SIG-M5 treated with dmso at 0.1 percent for 504 hours (cell line): ENCODE results near the gene MCHR2.
"Not testable (repeated sequence)": the region's sequence is repeated elsewhere in the genome, so short reads cannot be mapped to it uniquely, and the experiment has no call there.

ENCODE experiments used
- DNase-seq: peaks from one replicate; lab custom pipeline; 2025; ENCODE audit not compliant: unreplicated experiment; lab: John Stamatoyannopoulos, UW

Gene MCHR2, protein sequence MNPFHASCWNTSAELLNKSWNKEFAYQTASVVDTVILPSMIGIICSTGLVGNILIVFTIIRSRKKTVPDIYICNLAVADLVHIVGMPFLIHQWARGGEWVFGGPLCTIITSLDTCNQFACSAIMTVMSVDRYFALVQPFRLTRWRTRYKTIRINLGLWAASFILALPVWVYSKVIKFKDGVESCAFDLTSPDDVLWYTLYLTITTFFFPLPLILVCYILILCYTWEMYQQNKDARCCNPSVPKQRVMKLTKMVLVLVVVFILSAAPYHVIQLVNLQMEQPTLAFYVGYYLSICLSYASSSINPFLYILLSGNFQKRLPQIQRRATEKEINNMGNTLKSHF

DNA sequence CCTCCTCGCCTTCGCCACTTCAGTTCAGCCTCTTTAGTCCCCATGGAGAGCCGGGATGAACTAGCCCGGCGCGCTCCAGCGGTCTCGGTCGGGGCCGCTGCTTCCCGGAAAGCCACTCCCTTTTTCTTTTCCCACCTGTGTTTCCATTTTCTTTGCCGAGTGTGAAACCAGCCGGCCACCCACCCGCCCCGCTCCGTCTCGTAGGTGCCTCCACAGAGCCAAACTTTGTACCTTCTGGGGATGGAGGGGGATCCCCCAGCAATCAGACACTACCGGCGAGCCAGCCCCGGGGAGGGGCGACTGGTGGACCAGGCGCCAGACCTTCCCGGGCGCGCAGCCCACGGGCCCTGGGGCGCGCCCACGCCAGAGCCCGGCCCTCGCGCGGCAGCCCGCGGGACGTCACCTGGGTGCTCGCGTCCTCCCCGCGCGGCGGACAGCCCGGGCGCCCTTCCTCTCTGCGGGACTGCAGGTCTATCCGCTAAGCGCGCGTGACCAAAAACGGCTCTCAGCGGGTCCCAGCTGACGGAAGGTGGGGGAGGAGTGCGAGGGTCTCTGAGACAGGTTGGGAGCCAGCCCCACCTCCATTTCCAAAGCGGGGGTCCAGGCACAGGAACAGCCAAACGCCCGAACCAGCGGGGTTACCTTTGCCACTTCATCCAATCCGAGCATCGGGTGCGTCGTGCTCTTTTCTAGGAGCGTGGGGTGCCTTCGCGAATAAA lies at the start of gene MCHR2:
TSS of gene MCHR2 (minus strand) at position 691 of the 719 bp plus-strand sequence. CDS start 38,076 bp downstream, outside the sequence.
- DNase-seq, result no peak

DNA sequence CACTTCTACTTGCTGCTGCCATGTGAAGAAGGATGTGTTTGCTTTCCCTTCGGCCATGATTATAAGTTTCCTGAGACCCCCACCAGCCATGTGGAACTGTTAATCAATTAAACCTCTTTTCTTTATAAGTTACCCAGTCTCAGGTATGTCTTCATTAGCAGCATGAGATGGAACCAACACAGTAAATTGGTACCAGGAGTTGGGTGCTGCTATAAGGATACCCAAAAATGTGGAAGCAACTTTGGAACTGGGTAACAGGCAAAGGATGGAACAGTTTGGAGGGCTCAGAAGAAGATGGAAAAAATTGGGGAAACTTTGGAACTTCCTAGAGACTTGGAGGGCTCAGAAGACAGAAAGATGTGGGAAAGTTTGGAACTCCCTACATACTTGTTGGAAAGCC lies 44.5 kb upstream of the MCHR2 start:
- DNase-seq, result not testable (repeated sequence)

DNA sequence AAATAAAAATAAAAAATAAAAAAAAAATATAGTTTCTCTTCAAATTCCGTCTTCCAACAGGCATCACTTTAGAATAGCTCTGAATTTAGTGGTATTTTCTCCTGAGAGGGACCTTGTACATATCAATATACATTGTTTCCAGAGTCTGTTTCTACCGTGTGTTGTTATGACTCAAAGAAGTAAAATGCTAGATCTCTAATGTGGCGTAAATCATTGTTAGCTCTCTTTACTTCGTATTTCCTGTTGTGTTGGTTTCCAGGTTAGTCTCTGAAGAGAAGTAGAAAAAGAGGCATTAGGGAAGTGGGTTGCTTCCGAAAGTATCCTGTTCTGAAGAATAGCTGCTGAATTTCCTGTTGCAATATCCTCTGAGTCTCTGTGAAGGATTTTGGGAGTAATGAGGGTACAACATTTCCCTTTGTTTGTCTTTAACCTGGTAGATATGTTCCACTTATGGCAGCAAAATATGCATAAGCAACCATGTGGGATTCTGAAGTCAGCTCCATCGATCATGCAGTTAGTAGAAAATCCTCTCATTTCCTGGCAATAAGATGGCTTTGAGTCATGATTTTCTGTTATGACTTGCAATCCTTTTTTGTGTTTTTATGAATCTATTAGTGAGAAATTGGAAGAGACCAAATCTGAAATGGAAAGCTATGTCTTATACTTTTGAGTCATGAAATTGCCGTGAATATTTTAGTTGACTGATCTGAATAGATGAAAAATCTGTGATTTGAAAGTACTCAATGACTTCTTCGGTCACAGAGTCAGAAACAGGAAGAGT lies 42.0 kb upstream of the MCHR2 start:
- no peak for DNase-seq

DNA sequence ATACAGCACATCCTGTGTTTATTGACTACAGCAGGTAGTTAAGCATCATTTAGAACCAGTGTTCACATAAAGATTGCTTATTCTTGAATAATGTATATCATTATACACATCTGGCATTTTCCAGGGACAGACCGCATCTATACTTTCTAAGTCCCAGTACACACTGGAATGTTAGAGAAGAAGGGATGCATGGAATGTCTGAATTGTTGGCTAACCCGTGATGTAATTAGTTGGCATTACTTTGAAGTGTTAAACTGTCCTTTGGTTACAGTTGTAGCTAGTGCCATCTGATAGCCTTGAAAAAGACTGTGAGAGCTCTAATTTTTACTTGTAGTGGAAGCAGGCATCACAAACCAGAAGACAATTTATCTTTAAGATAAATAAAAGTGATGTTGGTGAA lies 29.8 kb upstream of the MCHR2 start:
- no peak for DNase-seq

DNA sequence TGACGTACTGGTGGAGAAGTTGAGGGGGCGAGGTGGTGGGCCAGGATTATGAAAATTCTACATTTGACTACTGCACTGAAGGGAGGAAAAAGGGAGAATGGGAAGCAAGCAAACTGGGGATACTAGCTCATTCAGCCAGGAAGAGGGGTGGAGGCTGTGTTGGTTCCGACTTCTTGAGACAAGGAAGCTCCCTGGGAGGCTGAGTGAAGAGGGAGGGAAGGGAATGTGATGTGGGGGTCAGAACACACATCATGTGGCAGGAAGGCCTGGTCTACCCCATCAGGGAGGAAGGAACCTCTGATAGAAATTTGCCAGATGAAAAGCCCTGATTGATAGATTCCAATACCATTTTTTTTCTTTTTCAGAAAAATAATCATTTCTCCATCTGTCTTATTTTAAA lies 28.8 kb upstream of the MCHR2 start:
- no peak for DNase-seq

DNA sequence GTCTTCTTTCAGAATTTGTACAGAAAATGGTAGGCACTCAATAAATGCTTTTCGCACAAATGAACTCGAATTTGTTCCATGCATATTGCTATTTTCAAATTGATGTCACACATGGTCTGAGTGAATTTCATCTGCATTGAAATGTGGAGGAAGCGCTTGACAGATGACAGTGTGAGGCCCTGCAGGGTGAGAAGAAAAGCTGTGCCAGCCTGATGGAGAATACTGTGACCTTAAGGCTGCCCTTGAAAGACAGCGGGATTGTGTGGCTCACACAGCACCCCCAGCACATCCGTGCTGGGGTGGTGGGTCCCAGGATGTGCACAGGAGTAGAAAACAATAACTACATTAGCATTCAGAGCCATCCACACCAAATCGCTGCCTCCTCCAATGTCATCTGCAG lies 14.8 kb upstream of the MCHR2 start:
- no peak for DNase-seq

DNA sequence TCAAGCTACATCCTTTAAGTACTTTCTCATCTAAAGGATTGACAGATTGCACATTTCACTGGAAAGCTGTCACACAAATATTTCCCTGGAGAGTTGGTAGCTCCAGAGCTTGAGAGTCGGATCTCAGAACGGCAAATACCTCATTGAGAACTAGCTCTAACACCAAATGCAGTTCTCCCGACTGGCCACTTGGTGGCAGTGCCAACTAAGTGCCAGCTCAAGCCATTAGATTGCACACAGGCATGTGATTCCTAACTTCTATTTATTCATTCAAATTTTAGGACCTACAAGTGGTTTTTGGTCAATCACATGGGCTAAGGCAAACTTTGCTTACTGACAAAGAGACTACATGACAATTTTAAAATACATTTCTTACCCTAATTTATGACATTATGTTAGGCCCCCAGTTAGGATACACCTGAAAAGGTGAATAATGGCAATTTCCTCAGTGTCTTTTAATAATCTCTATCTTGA lies 7.9 kb upstream of the MCHR2 start:
- peak; percentile 35 for DNase-seq

DNA sequence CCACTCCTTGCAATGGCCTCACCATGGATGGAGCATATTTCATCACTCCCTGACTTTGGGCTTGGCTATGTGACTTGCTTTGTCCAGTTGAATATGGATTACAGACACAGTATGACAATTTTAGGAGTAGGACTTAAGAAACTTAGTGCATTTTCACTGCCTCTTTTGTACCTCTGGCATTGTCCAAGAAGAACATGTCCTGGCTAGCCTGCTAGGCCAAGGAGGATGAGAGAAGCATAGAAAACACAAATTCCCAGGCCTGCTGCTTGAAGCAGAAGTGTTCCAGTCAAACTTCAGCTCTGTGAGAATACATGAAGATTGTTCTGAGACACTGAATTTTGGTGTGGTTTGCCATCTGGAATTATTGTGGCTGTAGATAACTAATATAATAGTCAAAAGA lies 3.1 kb upstream of the MCHR2 start:
- DNase-seq, result no peak

DNA sequence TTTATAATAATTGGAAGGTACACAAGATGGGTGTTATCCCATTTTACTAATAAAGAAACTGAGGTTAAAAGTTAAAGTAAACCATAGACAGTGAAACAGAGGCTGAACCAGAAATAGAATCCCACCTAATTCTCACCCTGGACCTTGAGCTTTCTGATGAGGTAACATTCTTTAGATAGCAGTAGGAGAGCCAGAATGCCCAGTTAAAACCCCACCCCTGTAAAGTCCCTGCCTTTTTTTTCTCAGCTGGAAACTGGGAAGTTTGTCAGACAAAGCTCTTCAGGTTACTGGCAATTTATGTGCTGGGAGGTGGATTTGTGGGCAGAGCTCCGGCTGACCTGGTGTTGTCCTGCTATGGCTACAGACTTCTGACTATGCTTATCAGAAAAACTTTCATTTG lies 1.9 kb upstream of the MCHR2 start:
- no peak for DNase-seq

DNA sequence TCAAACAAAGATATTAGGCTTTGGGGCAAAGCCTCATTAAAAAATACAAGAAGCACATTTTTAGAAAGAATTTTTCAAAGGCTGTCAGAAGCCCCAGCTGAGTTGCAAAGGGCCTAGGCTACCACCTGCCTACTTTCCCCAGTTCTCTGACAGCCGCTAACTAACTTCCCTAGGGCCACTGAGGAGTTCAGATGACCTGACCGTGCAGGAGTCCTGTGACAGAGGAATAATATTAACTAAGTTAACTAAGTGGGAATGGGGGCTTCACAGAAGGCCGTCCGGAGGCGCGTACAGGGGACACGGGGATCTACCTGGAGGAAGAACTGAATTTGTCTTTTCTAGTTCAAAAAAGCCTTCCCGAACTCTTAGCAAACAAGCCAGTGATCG lies 884 bp downstream of the MCHR2 start:
- DNase-seq, result no peak

DNA sequence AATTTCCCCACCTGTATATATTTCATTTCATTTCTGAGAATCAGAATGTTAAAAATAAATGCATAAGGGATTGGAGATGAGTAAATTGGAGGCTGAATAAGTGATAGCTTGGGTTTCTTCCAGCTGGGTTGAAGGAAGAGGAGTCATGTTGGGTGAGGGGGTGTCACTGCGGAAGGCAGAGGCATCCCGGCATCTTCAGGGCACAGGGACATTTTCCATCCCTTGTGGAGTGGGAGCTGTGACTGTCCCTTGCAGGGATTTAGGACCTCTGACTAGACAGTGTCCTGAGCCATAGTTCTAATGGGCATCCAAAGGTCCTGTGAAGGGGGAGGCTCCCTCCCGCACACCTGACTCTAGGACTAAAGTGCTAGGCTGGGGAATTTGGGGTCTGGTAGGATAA lies 2.1 kb downstream of the MCHR2 start:
- DNase-seq, result no peak

DNA sequence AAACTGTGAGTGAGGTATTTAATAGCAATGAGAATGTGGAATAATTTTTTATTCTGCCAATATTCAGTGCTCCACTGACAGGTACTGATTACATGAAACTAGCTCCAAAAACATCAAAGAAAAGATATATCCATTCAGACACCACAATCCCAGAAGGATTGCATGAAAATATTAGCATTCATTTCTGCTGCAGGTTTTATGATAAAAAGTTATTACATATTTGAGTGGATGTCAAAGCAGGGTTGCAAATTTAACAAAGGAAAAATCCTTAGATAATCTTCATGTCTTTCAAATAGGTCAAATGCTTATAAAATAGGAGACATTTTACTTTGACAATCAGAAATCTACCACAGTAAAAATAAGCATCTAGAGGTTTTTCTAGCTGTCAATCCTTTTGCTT lies 13.3 kb downstream of the MCHR2 start:
- DNase-seq, result no peak

DNA sequence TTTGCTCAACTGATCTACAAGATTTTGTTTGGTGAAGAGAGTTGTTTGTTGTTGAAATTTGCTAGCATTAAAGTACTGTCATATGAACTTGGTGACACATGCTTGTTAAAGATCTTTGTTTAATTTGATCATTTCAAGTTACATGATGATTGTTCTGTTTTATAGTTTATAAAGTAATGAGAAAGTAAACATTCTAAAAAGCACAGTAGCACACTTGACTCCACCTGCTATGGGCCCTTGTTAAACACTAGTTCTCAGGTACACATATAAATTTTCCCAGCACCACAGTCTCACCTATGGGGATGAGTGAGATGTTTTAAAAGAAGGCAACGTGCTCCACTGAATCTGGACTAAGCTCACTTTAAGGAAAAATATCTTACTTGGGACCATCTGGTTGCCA lies 14.1 kb downstream of the MCHR2 start:
- no peak for DNase-seq

DNA sequence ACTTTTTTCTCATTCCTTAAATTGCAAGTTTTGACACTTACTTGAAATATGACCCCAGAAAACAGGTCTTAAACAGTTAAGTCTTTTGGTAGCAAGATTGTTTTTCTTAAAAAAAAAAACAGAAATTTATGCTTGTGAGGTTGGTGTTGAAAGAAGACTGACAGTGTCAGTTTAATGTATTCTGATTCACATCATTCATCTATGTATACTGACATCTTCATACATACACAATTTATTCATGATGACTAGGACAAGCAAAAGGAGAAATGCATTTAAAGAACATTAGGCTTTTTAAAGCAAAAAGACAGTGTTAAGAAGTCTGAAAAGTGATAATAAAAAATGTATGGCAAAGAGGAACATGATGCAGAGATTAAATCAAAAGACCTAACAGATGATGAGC lies 27.0 kb downstream of the MCHR2 start:
- no peak for DNase-seq

DNA sequence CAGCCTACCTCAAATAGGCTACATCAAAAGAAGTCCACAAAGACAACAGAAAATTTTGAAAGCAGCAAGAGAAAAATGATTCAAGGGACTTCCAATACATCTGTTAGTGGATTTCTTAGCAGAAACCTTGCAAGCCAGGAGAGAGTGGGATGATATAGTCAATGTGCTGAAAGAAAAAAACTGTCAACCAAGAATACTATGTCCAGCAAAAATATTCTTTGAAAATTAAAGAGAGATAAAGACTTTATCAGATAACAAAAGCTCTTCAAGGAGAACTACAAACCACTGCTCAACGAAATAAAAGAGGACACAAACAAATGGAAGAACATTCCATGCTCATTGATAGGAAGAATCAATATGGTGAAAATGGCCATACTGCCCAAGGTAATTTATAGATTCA lies 34.0 kb downstream of the MCHR2 start:
- no peak for DNase-seq

DNA sequence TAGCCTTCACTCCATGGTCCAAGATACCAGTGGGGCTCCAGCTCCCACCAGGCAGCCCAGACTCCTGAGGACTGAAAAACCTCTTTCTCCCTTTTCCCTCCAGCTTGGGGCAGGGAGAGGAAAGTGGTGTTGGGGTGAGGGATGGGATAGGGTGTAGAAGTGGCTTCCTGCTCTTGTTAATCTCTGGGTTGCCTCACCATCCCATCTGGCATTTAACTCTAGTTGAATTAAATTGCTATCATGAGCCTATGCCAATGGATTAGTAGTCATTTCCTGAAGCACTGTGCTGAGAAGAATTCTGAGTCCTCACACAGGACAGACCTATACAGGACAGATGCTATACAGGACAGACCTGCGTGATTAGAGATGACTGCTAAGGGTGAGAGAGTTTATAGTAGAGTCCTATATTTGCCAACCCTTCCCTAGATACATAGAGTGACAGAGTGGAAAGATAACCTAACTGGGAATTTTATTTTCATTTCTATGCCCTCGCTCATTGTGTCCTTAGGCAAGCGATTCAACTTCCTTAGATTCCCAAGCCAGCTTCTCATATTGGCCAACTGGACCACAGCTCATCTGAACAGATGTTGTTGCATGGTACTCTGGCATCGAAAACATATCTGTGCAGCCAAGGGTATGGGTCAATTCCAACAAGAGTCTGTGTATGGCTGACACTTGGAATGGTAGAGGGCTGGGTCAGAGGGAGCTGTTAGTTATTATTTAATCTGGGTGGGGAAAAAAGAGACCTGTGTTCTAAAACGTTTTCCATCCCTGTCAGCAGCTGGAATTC lies 42.8 kb downstream of the MCHR2 start:
- DNase-seq, result no peak

DNA sequence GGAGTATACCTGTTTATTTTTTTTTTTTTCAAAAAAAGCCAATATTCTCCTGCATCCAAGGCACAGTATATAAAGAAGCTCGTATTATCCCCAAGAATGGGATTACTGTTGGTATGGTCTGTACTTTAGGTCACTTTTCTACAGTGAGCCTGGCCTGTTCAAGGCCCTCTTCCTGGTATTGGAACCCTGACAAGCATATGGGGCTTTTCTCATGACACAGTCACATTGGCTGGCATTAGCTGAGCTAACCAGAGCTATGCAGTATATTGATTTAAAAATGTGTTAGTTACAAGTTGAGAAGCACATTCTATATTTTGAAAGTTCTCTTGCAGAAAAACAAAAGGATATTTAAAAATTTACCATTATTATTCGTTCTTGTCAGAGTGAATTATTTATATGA lies 48.0 kb downstream of the MCHR2 start:
- DNase-seq, result no peak

DNA sequence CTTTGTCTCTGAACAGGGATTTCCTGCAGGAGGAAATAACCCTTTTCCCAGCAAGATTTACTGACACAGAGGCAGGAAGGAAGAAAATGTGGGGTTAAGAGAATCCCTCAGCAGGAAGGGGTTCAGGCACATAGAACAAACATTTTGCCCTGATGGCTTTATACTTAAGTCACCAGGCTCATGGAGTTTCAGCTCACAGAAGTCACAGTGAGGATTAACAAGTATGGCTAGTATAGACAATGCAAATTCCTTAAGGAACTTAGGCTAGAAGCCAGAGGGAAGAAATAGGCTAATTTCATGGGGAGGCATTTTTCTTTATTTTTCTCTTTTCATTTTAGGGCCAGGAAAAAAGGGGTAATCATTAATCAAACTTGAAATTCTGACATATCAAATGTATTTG lies 50.2 kb downstream of the MCHR2 start:
- no peak for DNase-seq

DNA sequence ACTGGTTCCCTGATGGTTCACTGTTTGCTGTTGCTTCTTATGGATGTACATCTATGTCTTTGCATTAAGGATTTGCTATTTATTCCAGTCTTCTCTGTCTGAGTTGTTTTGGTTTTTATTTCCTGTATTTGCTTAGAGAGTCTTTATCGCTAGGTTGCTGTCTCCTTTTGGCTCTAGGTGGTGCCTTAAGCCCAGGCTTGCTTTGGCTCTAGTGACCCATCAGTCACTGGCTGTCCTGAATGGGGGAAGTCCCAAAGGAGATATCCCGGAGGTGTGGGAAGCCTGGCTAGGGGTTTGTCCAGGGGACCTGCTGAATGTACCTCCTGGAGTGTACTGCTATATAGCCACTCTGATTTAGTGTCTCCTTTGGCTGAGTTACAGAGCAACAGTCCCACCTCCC lies 53.4 kb downstream of the MCHR2 start:
- DNase-seq, result no peak

DNA sequence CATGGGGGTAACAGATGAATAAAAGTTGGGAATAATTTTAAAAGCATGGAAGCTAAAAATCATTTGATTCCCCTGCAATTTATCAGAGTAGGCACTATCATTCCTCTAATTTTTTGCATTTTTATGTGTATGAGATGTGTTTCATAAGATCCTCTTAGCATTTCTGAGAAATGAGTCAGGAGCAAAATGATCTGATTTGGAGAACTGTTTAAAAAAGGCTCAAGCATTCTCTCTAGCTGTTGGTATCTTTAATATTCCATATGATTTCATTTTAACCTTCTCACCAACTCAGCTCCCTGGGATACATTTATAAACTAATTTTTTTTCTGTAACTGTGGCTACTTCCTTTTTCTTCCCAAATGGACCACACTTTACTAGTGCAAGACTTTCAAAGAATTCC lies 60.9 kb downstream of the MCHR2 start:
- DNase-seq, result no peak

DNA sequence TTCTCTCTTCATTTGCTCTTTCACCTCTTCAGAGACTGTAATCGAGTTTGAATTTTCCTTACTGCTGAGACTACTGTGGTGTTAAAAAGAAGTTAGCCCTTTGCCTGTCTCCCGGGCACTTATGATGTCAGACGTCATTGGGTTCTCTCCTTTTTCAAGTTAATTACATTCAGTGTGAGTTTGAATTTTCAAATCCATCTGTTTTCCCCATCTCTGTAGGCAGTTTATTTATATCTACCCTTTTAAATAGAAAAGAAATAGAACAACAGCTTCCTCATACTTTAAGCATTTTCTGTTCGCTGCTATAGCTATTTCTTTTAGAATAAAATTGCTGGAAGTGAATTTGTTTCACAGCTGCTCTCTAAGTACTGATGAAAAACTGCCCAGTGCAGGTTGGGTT lies 81.4 kb downstream of the MCHR2 start:
- no peak for DNase-seq
